GM18861 (cell line): Measurements from ENCODE around the gene ELK3.

Source experiments
- ATAC-seq: cut with Tn5 transposase; IDR thresholded peaks from one replicate; pipeline ENCODE4 v1.9.1; 2021; ENCODE audit not compliant: unreplicated experiment

ELK3 gene

GRCh38 chr12:96234591-96235483, 40.7 kb downstream of the ELK3 start:
- no peak for ATAC-seq

DNA sequence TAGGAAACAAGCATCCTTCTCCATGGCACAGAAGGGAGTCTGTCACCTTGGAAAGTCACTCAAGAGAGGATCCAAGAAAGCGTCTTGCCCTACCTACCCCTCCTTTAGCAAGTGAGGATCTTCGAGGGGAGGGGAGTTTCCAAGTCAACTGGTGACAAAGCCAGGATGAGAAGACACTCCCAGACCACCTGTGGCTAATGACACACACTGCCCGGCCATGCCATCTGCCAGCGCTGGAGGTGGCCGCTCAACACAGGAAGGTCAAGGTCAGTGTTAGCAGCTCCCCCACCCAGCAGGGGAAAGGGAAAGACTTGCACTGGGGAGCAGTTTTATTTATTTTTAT, 41.3 kb downstream of the ELK3 start:
- no peak for ATAC-seq

GRCh38 chr12:96236221-96236822, 42.1 kb downstream of the ELK3 start:
- ATAC-seq: no peak

GRCh38 chr12:96237035-96237434, 42.9 kb downstream of the ELK3 start:
- no peak for ATAC-seq

DNA sequence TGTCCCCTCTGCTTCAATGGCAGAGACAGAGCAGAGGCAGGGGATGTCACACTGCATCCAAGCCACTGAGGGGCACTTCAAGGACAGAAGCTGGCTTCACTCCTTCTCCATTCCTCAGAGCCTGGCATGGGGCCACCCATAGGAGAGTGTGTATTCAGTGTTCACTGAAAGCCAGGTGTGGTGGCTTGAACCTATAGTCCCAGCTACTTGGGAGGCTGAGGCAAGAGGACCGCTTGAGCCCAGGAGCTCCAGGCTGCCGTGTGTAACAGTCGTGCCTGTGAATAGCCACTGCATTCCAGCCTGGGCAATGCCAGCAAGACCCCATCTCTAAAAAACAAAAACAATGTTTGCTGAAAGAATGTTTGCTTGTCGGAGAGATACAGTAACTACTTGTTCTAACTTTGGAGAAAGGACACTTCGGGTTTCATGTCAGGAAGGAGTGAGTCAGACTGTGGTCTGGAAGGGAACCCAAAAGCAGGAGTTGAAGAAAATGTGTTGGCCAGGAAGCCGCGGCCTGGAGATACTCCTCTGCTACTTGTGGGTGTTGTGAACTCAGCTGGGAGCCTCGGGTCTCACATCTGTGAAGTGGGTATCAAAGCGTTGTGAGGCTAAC, 43.4 kb downstream of the ELK3 start:
- ATAC-seq: no peak

- ATAC-seq: no peak
Measured at GRCh38 chr12:96238336-96239047, 44.3 kb downstream of the ELK3 start.

DNA sequence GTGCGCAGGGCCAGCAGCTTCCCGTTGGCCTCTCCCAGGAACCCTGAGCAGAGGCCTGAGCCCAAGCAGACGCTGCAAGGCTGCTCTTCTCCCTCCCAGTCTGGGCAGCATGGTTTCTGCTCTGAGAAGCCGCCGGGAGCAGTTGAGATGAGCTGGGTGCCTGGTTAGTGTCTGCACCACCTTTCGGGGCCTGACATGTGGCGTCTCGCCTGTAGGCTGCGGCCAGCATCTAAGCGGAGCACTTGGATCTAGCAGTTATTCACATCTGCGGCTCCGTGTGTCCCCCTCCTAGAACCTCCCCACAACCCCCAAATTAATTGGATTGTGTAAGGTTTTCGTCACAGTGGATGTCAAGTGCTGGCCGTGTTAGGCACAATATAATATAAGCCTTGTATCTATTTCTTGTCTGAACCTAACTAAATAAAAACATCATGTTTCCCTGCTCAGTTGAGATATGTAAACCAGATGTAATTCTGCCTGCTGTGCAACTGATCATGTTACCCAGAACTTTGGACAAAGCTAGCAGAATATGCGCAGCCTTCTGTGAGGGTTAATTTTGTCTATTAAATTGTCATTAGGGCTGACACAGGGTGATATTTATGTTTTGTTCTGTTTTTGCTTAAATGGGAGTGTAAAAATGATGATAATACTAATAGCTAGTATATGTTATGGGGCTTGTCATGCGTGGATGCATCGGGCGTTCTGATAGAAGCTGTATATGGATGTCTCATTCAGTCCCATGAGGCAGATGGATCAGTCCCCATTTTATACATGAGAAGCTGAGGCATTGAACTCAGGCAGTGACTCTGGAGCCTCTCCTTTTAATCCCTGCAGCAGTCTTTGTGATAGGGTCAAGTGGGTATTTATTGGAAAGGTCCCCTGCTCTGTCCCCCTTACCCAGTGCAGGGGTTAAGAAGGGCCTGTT, 45.8 kb downstream of the ELK3 start:
- no peak for ATAC-seq

GRCh38 chr12:96240656-96241055, 46.5 kb downstream of the ELK3 start:
- ATAC-seq: no peak

DNA sequence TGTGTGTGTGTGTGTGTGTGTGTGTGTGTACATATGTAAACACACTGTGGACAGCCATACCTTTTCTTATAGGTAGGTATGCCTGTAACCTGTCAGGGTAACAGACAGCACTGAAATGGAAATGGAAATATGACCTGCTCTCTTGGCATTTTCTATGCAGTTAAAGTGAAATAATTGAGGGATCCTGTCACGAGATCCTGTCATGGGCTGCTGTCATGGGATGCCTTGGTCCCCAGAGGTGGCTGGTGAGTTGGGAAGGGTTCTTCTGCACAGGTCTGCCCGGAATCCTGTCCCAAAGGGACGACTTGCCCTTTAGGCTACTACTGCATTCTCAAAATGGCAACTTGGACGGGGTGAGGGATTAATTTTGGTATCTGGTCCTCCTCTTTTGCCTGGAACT, 47.3 kb downstream of the ELK3 start:
- no peak for ATAC-seq

GRCh38 chr12:96241846-96242256, 47.7 kb downstream of the ELK3 start:
- ATAC-seq: no peak

- ATAC-seq: no peak
Measured at GRCh38 chr12:96242597-96242996, 48.4 kb downstream of the ELK3 start.

DNA sequence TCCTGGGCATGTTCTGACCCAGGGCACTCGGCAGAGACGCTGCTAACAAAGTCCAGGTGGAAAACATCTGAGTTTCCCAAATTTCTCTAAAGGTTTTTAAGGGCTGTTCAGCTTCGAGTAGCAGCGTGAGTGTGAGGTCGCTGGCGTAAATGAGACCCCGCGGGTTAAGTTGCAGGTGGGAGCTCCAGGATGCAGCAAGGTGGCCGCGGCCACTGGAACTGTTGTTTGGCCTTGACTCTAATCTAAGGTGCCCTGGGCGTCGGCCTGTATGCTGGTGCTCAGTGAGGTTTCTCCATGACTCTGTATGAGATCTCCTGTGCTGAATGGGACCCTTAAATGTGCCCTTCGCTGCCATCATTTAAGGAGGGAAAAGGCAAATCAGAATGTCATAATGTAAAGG, 50.7 kb downstream of the ELK3 start:
- ATAC-seq: no peak

DNA sequence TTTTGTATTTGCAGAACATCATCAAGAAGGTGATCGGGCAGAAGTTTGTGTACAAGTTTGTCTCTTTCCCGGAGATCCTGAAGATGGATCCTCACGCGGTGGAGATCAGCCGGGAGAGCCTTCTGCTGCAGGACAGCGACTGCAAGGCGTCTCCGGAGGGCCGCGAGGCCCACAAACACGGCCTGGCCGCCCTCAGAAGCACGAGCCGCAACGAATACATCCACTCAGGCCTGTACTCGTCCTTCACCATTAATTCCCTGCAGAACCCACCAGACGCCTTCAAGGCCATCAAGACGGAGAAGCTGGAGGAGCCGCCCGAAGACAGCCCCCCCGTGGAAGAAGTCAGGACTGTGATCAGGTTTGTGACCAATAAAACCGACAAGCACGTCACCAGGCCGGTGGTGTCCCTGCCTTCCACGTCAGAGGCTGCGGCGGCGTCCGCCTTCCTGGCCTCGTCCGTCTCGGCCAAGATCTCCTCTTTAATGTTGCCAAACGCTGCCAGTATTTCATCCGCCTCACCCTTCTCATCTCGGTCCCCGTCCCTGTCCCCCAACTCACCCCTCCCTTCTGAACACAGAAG, 52.8 kb downstream of the ELK3 start:
- ATAC-seq: no peak

DNA sequence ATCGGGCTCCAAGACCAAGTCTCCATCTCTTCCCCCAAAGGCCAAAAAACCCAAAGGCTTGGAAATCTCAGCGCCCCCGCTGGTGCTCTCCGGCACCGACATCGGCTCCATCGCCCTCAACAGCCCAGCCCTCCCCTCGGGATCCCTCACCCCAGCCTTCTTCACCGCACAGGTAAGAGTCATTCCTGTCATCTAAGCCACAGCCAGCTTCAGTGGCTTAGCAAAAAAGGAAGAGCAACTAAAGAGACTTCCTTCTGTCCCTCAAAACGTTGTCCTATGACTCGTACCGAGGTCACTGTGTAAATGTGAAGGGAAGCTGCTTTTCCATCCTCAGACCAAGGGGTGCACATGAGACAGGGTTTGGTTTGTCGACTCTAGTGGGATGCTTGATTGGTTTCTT, 53.4 kb downstream of the ELK3 start:
- ATAC-seq: no peak

GRCh38 chr12:96248136-96248931, 54.2 kb downstream of the ELK3 start:
- no peak for ATAC-seq

DNA sequence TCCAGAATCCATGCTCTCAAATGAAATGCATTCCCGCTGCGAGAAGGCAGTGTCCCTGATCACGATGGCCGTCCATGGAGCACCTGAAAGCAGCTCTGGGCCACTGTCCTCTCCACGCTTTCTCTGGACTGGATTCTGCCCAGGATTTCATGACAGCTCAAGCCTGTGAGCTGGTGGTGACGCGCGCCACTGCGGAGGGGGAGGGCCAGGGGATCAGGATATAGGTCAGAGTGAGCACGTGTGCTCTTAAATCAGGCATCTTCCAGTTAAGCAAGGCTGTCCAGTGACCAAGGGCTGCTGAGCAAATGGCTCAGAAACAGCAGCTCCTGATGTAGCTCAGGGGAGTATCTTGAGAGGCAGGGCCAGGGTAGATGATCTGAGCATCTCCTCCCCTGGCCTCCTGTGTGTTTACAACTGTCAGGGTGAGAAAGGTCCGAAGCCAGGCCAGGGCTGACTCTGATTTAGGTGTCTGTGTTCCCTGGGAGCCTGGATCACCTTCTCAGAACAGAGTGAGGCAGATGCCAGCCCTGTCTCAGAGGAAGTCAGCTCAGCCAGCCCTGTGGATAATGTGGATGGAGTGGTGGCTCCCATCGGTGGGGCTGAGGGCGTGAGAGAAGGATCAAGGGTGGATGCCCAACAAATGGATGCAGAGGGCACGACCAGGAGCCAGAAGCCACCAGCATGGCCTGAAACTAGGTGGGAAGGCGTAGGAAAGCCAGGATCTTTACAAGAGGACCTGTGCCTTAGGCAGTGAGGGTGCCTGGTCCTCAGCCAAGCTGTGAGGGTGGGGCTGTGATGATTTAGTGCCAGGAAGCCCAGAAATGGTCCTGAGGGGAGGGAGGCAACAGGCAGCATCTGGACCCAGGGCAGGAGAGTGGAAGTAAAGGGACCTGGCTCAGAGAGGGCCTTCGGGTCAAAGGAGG, 55.3 kb downstream of the ELK3 start:
- no peak for ATAC-seq

DNA sequence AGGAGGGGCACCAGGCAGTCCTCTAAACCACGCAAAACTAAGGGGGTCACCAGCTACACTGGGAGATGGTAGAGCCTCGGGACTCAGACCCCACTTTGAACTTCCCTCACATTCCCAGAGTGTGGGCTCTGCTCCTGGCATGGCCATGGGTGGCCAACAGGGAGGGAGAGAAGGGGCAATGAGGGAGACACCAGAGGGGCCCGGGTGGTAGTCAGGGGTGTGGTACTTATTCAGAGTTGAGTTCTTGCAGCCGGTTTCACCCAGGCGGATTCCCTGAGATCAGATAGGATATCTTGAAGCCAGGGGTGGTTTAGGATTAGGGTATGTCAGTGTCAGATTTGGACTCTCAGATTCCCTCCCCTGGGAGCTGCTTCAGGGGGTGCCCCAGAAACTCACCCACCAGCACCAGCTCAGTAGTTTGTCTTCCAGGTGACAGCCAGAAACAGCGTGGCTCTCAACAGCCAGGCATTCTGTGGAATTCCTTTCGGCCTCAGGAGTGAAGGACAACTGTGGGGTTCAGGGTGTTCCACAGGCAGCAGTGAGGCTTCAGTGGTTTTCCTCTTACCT, 56.0 kb downstream of the ELK3 start:
- no peak for ATAC-seq

GRCh38 chr12:96255077-96255476, 60.9 kb downstream of the ELK3 start:
- ATAC-seq: no peak
